Caco-2 (cell line): Measurements from ENCODE around the gene IL1A. TPM values are rescaled to one million over a fixed set of nuclear protein-coding genes. Genes with fewer than 3 reads are reported as not detected.

Experiments
- BruUV-seq: library from RNA; stranded (reverse); fragments of 400-500 nt; replicated peaks from 2 replicates; lab custom pipeline; 2021; lab: Mats Ljungman, UMichigan
- CTCF ChIA-PET: fragments of 300-600 bp; sonication (Branson Sonifier 250); formaldehyde crosslinking; loops from one replicate; lab custom pipeline; 2022; ENCODE audit warnings: antibody characterized with exemption; lab: Charles Lee
- POLR2A ChIA-PET: fragments of 300-600 bp; sonication (Branson Sonifier 250); formaldehyde crosslinking; loops from one replicate; lab custom pipeline; 2022; ENCODE audit warnings: antibody characterized with exemption; lab: Charles Lee
- DNase-seq, 2 experiments: peaks; one replicate each; pipeline versions ENCODE4 v3.0.0 to v3.0.0-alpha.2; 2020 to 2022
- H3K27me3 ChIP-seq: replicated peaks from 2 replicates; pipeline ENCODE4 v1.6.0; 2011; ENCODE audit warnings: low read length; ENCODE audit not compliant: control insufficient read depth, insufficient read depth
- H3K36me3 ChIP-seq: 2 replicates; pipeline ENCODE4 v1.5.1; 2011; ENCODE audit warnings: low read length; ENCODE audit not compliant: control insufficient read depth, insufficient read depth
- H3K4me1 ChIP-seq: fragments of 250-450 bp; sonication (Bioruptor Pico); 2 replicates; pipeline ENCODE4 v1.5.1; 2020; ENCODE audit warnings: mild to moderate bottlenecking
- H3K4me3 ChIP-seq: 2 replicates; pipeline ENCODE4 v1.5.1; 2011; ENCODE audit warnings: low read depth, mild to moderate bottlenecking, control low read depth, low read length
- H3K9me3 ChIP-seq: fragments of 250-450 bp; sonication (Bioruptor Pico); 2 replicates; pipeline ENCODE4 v1.5.1; 2020; ENCODE audit warnings: mild to moderate bottlenecking, moderate library complexity
- H3K27ac Mint-ChIP-seq: one replicate; pipeline ENCODE4 v1.8.0; 2022; ENCODE audit warnings: mixed read lengths; ENCODE audit not compliant: unreplicated experiment
- H3K27me3 Mint-ChIP-seq: one replicate; pipeline ENCODE4 v1.8.0; 2022; ENCODE audit warnings: mixed read lengths; ENCODE audit not compliant: insufficient read depth, unreplicated experiment
- H3K36me3 Mint-ChIP-seq: one replicate; pipeline ENCODE4 v1.8.0; 2022; ENCODE audit warnings: mild to moderate bottlenecking, mixed read lengths; ENCODE audit not compliant: insufficient read depth, unreplicated experiment
- H3K4me1 Mint-ChIP-seq: one replicate; pipeline ENCODE4 v1.8.0; 2022; ENCODE audit warnings: low read depth, mixed read lengths; ENCODE audit not compliant: unreplicated experiment
- H3K4me3 Mint-ChIP-seq: one replicate; pipeline ENCODE4 v1.8.0; 2022; ENCODE audit warnings: mild to moderate bottlenecking, moderate library complexity, mixed read lengths; ENCODE audit not compliant: unreplicated experiment
- H3K9me3 Mint-ChIP-seq: one replicate; pipeline ENCODE4 v1.8.0; 2022; ENCODE audit warnings: mixed read lengths; ENCODE audit not compliant: unreplicated experiment
- intact Hi-C: fragments of 100-400 bp; cut with micrococcal nuclease; formaldehyde crosslinking; loops from one replicate; pipeline ENCODE4 v1.10.0; 2022; ENCODE audit not compliant: unreplicated experiment
- total RNA-seq: library from RNA; stranded (reverse); gene quantifications from 2 replicates; pipeline ENCODE4 v1.2.3, GENCODE V29; 2022
- TF ChIP-seq, protein P1 (sequence below), 2 experiments: fragments of 200-600 bp in 1 of 2; IDR thresholded peaks; 1 replicate in 1 of 2; 2 replicates in 1 of 2; pipeline versions ENCODE4 v1.5.1 to v1.8.0; 2011 to 2022; ENCODE audit warnings: antibody characterized with exemption in 1 of 2, control low read depth in 1 of 2, inconsistent platforms in 1 of 2, low read depth in 1 of 2, low read length in 1 of 2, mild to moderate bottlenecking in 1 of 2, moderate library complexity in 1 of 2; ENCODE audit not compliant: insufficient read depth in 1 of 2, severe bottlenecking in 1 of 2, unreplicated experiment in 1 of 2

IL1A gene
- total RNA-seq, 1 experiment from 2014 or later, result not detected

GRCh38 chr2:112811276-112811831 is 27.1 kb upstream of the IL1A start:
- Mint-ChIP-seq H3K36me3 (no peaks in the 10 kb centered on the region), H3K27me3 (no peaks in the 10 kb centered on the region), H3K9me3 (peaks cover 28% of the 10 kb centered on the region), H3K4me1 (no peaks in the 10 kb centered on the region), H3K27ac (no peak overlapping the region), H3K4me3 (no peak overlapping the region)
- H3K27me3 ChIP-seq, result no peaks in the 10 kb centered on the region
- DNase-seq, result no peak
- POLR2A ChIA-PET, result no interaction called here
- TF ChIP-seq, protein P1, sequence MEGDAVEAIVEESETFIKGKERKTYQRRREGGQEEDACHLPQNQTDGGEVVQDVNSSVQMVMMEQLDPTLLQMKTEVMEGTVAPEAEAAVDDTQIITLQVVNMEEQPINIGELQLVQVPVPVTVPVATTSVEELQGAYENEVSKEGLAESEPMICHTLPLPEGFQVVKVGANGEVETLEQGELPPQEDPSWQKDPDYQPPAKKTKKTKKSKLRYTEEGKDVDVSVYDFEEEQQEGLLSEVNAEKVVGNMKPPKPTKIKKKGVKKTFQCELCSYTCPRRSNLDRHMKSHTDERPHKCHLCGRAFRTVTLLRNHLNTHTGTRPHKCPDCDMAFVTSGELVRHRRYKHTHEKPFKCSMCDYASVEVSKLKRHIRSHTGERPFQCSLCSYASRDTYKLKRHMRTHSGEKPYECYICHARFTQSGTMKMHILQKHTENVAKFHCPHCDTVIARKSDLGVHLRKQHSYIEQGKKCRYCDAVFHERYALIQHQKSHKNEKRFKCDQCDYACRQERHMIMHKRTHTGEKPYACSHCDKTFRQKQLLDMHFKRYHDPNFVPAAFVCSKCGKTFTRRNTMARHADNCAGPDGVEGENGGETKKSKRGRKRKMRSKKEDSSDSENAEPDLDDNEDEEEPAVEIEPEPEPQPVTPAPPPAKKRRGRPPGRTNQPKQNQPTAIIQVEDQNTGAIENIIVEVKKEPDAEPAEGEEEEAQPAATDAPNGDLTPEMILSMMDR (IDR thresholded peaks at IDR 0.05; ENCODE audit: insufficient read depth in 1 of 2, low read depth in 1 of 2, low read length in 1 of 2, severe bottlenecking in 1 of 2, unreplicated experiment in 1 of 2), result no peak
- H3K4me1 ChIP-seq, result peaks cover 19% of the 10 kb centered on the region
- H3K9me3 ChIP-seq, result peaks cover 7% of the 10 kb centered on the region; the same call in 1 of the 2 replicates
- BruUV-seq, result no TSS peak
- CTCF ChIA-PET, result no interaction called here
- H3K36me3 ChIP-seq, result no peaks in the 10 kb centered on the region
- no peak overlapping the region for H3K4me3 ChIP-seq
- intact Hi-C loops, result no loop called here

DNA sequence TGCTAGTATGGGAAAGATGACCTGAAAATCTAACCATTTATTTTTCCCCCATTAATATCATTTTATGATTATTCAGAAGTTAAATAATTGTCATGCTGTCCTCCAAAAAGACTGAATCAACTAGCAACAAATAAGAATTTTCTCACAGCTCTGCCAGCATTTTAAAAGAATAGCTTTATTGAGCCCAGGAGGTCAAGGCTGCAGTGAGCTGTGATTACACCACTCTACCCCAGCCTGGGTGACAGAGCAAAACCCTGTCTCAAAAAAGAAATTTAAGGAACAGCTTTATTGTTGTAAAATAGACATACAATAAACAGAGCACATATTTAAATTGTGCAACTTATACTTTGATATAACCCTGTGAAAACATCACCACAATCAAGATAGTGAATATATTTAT is 24.8 kb upstream of the IL1A start:
- H3K4me1 ChIP-seq, result peaks cover 18% of the 10 kb centered on the region
- H3K36me3 Mint-ChIP-seq, result no peaks in the 10 kb centered on the region
- CTCF ChIA-PET, result no interaction called here
- H3K27me3 Mint-ChIP-seq, result no peaks in the 10 kb centered on the region
- no peak overlapping the region for H3K4me3 Mint-ChIP-seq
- H3K4me1 Mint-ChIP-seq, result peaks cover 6% of the 10 kb centered on the region
- H3K4me3 ChIP-seq, result no peak overlapping the region
- intact Hi-C loops, result no loop called here
- H3K27ac Mint-ChIP-seq, result no peak overlapping the region
- H3K9me3 Mint-ChIP-seq, result peaks cover 30% of the 10 kb centered on the region
- POLR2A ChIA-PET, result no interaction called here
- no TSS peak for BruUV-seq
- no peaks in the 10 kb centered on the region for H3K36me3 ChIP-seq
- DNase-seq, result no peak
- no peaks in the 10 kb centered on the region for H3K27me3 ChIP-seq
- H3K9me3 ChIP-seq, result peaks cover 7% of the 10 kb centered on the region; the same call in 1 of the 2 replicates
- TF ChIP-seq, protein P1 (IDR thresholded peaks at IDR 0.05; ENCODE audit: insufficient read depth in 1 of 2, low read depth in 1 of 2, low read length in 1 of 2, severe bottlenecking in 1 of 2, unreplicated experiment in 1 of 2), result no peak

DNA sequence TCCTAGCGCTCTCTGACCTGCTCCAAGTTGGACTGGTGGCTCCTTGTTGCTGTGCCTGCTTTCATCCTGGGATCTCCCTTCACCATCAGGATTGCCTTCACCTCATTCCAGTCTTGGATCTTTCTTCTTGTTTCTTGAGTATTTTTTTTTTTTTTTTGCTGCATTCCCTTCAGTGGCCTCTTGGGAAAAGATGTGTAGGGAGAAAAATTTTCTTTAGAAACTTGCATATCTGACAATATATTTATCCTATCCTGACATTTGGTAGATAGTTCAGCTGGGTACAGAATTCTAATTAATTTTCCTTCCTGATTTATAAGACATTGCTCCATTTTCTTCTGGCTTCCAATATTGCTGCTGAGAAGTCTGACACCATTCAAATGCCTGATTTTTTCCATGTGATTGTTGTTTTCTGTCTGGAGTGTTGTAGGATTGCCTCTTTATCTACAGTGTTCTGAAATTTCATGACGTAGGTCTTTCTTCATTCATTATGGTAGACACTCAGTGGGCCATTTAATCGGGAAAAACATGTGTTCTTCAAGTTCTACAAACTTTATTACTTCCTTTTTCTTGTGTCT is 23.0 kb upstream of the IL1A start:
- Mint-ChIP-seq H3K4me3 (no peak overlapping the region), H3K27me3 (no peaks in the 10 kb centered on the region), H3K4me1 (peaks cover 7% of the 10 kb centered on the region), H3K27ac (no peak overlapping the region), H3K9me3 (peaks cover 30% of the 10 kb centered on the region), H3K36me3 (no peaks in the 10 kb centered on the region)
- TF ChIP-seq, protein P1 (IDR thresholded peaks at IDR 0.05; ENCODE audit: insufficient read depth in 1 of 2, low read depth in 1 of 2, low read length in 1 of 2, severe bottlenecking in 1 of 2, unreplicated experiment in 1 of 2), result peak in 1 of 2 experiments; percentile 22
- no TSS peak for BruUV-seq
- POLR2A ChIA-PET, result no interaction called here
- Histone ChIP-seq H3K4me3 (no peak overlapping the region), H3K27me3 (no peaks in the 10 kb centered on the region), H3K4me1 (peaks cover 17% of the 10 kb centered on the region), H3K9me3 (peaks cover 7% of the 10 kb centered on the region; the same call in 1 of the 2 replicates), H3K36me3 (no peaks in the 10 kb centered on the region)
- DNase-seq, result no peak
- CTCF ChIA-PET, result no interaction called here
- intact Hi-C loops, result no loop called here
